Neuronal stem cell (in vitro differentiated cells): Measurements from ENCODE around the gene AIDA.

Experiments used
- DNase-seq: peaks from one replicate; pipeline ENCODE4 v3.0.0-alpha.2; 2013; ENCODE audit warnings: low spot score
- H2AFZ ChIP-seq: one replicate; pipeline ENCODE4 v1.6.1; 2013; ENCODE audit warnings: mild to moderate bottlenecking, low read length, inconsistent platforms
- H2AK5ac ChIP-seq: 2 replicates; pipeline ENCODE4 v1.6.1; 2013; ENCODE audit warnings: low read depth, mild to moderate bottlenecking, inconsistent platforms, low read length, moderate library complexity, mixed read lengths
- H2BK120ac ChIP-seq: 2 replicates; pipeline ENCODE4 v1.6.1; 2013; ENCODE audit warnings: low read depth, mild to moderate bottlenecking, inconsistent platforms, low read length, moderate library complexity, mixed read lengths
- H2BK12ac ChIP-seq: one replicate; pipeline ENCODE4 v1.6.1; 2013; ENCODE audit warnings: low read length, inconsistent platforms
- H2BK15ac ChIP-seq: 2 replicates; pipeline ENCODE4 v1.6.1; 2013; ENCODE audit warnings: mild to moderate bottlenecking, low read length, inconsistent platforms, mixed read lengths
- H2BK5ac ChIP-seq: one replicate; pipeline ENCODE4 v1.6.1; 2013; ENCODE audit warnings: inconsistent platforms, mild to moderate bottlenecking, low read length, moderate library complexity
- H3K14ac ChIP-seq: one replicate; pipeline ENCODE4 v1.6.1; 2013; ENCODE audit warnings: low read length, inconsistent platforms
- H3K18ac ChIP-seq: 2 replicates; pipeline ENCODE4 v1.6.1; 2013; ENCODE audit warnings: low read length, inconsistent platforms
- H3K23ac ChIP-seq: 2 replicates; pipeline ENCODE4 v1.6.1; 2013; ENCODE audit warnings: low read depth, mild to moderate bottlenecking, mixed read lengths, low read length, inconsistent platforms; ENCODE audit not compliant: poor library complexity
- H3K27ac ChIP-seq: replicated peaks from 3 replicates; pipeline ENCODE4 v1.5.1; 2013; ENCODE audit warnings: low read length, inconsistent platforms
- H3K27me3 ChIP-seq, 3 experiments: 2 replicates each; pipeline ENCODE4 v1.6.1; 2013; ENCODE audit warnings: low read length in 3 of 3, mild to moderate bottlenecking in 2 of 3, inconsistent platforms in 1 of 3, low read depth in 1 of 3, mixed read lengths in 1 of 3, moderate library complexity in 1 of 3; ENCODE audit not compliant: control insufficient read depth in 3 of 3, insufficient read depth in 3 of 3
- H3K36me3 ChIP-seq, 2 donors: replicated peaks in 1 of 2; 2 replicates each; pipeline ENCODE4 v1.6.1; 2013; ENCODE audit warnings: low read length in 2 of 2; ENCODE audit not compliant: control insufficient read depth in 2 of 2, insufficient read depth in 2 of 2
- H3K4ac ChIP-seq: 2 replicates; pipeline ENCODE4 v1.6.1; 2013; ENCODE audit warnings: inconsistent platforms, mild to moderate bottlenecking, low read length, moderate library complexity
- H3K4me1 ChIP-seq, 2 donors: 1 replicate in 1 of 2; 2 replicates in 1 of 2; pipeline ENCODE4 v1.6.1; 2013; ENCODE audit warnings: low read length in 2 of 2, low read depth in 1 of 2; ENCODE audit not compliant: control insufficient read depth in 2 of 2, insufficient read depth in 1 of 2
- H3K4me2 ChIP-seq: one replicate; pipeline ENCODE4 v1.6.1; 2013; ENCODE audit warnings: mild to moderate bottlenecking, low read length, inconsistent platforms; ENCODE audit not compliant: insufficient read depth, poor library complexity, severe bottlenecking
- H3K4me3 ChIP-seq, 2 donors: 2 replicates each; pipeline ENCODE4 v1.5.1; 2013; ENCODE audit warnings: low read length in 2 of 2, mild to moderate bottlenecking in 2 of 2, inconsistent platforms in 1 of 2, moderate library complexity in 1 of 2
- H3K79me1 ChIP-seq: one replicate; pipeline ENCODE4 v1.6.1; 2013; ENCODE audit warnings: low read depth, mild to moderate bottlenecking, inconsistent platforms, low read length, moderate library complexity
- H3K9ac ChIP-seq: one replicate; pipeline ENCODE4 v1.6.1; 2013; ENCODE audit warnings: mild to moderate bottlenecking, low read depth, low read length, inconsistent platforms; ENCODE audit not compliant: poor library complexity
- H3K9me3 ChIP-seq, 2 donors: replicated peaks in 1 of 2; 2 replicates each; pipeline versions ENCODE3 to v1.6.1; 2013; ENCODE audit warnings: low read length in 2 of 2, mild to moderate bottlenecking in 2 of 2, inconsistent platforms in 1 of 2, low read depth in 1 of 2, mixed read lengths in 1 of 2, moderate library complexity in 1 of 2; ENCODE audit not compliant: control insufficient read depth in 2 of 2, insufficient read depth in 1 of 2
- H4K8ac ChIP-seq: one replicate; pipeline ENCODE4 v1.6.1; 2013; ENCODE audit warnings: low read depth, mild to moderate bottlenecking, inconsistent platforms, low read length, moderate library complexity
- H4K91ac ChIP-seq: one replicate; pipeline ENCODE4 v1.6.1; 2013; ENCODE audit warnings: low read length, low read depth, mild to moderate bottlenecking, inconsistent platforms; ENCODE audit not compliant: poor library complexity
- WGBS, 2 donors: extraction: QIAGEN DNeasy Blood & Tissue Kit; methylation state at CpG; one replicate each; pipeline ENCODE4 v1.1.7; 2013; ENCODE audit warnings: missing lambda C conversion rate in 2 of 2, mixed read lengths in 1 of 2; ENCODE audit not compliant: insufficient read length in 2 of 2, insufficient replicate concordance in 1 of 2; ENCODE audit errors: extremely low coverage in 2 of 2; 5-methylcytosine and 5-hydroxymethylcytosine counted together

The AIDA gene

GRCh38 chr1:222652676-222653075, 59.6 kb downstream of the AIDA start:
- DNase-seq: no peak
- Histone ChIP-seq H3K14ac (no peak overlapping the region), H4K91ac (no peak overlapping the region), H3K4me3 (no peak overlapping the region), H3K4ac (no peak overlapping the region), H3K23ac (no peak overlapping the region), H2BK120ac (no peak overlapping the region), H2BK15ac (no peak overlapping the region), H3K27ac (no peak overlapping the region), H3K27me3 (peaks cover 0 to 2% (median 0%) of the 10 kb centered on the region in 3 experiments), H3K36me3 (peaks cover 19 to 98% of the 10 kb centered on the region in 2 donors), H3K4me2 (no peak overlapping the region), H2AK5ac (no peak overlapping the region), H4K8ac (no peak overlapping the region), H3K18ac (no peak overlapping the region), H2BK12ac (no peak overlapping the region), H3K79me1 (peaks cover 2% of the 10 kb centered on the region), H2AFZ (no peak overlapping the region), H3K9ac (no peak overlapping the region), H3K9me3 (no peaks in the 10 kb centered on the region), H3K4me1 (no peaks in the 10 kb centered on the region), H2BK5ac (no peak overlapping the region)
- no CpG with 5 or more reads among the region's 1 CpG for WGBS, 2 donors

GRCh38 chr1:222644636-222644980, 67.7 kb downstream of the AIDA start:
- Histone ChIP-seq H3K4me1 (peaks cover 1 to 3% of the 10 kb centered on the region in 2 donors), H3K79me1 (no peaks in the 10 kb centered on the region), H3K23ac (no peak overlapping the region), H3K36me3 (peaks cover 4 to 52% of the 10 kb centered on the region in 2 donors), H3K4me2 (peak overlapping the region; percentile 84), H3K18ac (peak overlapping the region; percentile 34), H3K27me3 (no peaks in the 10 kb centered on the region), H3K9ac (peak overlapping the region; percentile 73), H4K91ac (no peak overlapping the region), H2BK5ac (no peak overlapping the region), H2BK15ac (no peak overlapping the region), H3K4ac (no peak overlapping the region), H2BK12ac (no peak overlapping the region), H3K4me3 (peak overlapping the region; percentile 81 to 82), H3K27ac (no peak overlapping the region), H3K14ac (no peak overlapping the region), H2AFZ (peak overlapping the region; percentile 93), H3K9me3 (no peaks in the 10 kb centered on the region), H2BK120ac (no peak overlapping the region), H4K8ac (no peak overlapping the region), H2AK5ac (no peak overlapping the region)
- DNase-seq: no peak
- WGBS, 2 donors: no CpG with 5 or more reads among the region's 5 CpGs

GRCh38 chr1:222643938-222644635, 68.2 kb downstream of the AIDA start:
- Histone ChIP-seq H2AFZ (peak overlapping the region; percentile 93), H3K14ac (no peak overlapping the region), H2BK12ac (no peak overlapping the region), H3K9ac (peak overlapping the region; percentile 90), H2BK15ac (no peak overlapping the region), H3K4me3 (peak overlapping the region; percentile 81 to 82), H3K79me1 (no peaks in the 10 kb centered on the region), H3K4me1 (peaks cover 1 to 3% of the 10 kb centered on the region in 2 donors), H3K27me3 (no peaks in the 10 kb centered on the region), H3K18ac (peak overlapping the region; percentile 81), H4K91ac (no peak overlapping the region), H4K8ac (no peak overlapping the region), H3K27ac (peak overlapping the region; percentile 86), H2BK120ac (no peak overlapping the region), H2BK5ac (no peak overlapping the region), H3K9me3 (no peaks in the 10 kb centered on the region), H3K23ac (no peak overlapping the region), H3K36me3 (peaks cover 3 to 52% of the 10 kb centered on the region in 2 donors), H2AK5ac (no peak overlapping the region), H3K4ac (no peak overlapping the region), H3K4me2 (peak overlapping the region; percentile 84)
- peak; percentile 95 for DNase-seq
- no CpG with 5 or more reads among the region's 42 CpGs for WGBS, 2 donors

- no peak overlapping the region for H3K4ac ChIP-seq
- peak overlapping the region; percentile 93 for H2AFZ ChIP-seq
- H4K91ac ChIP-seq: no peak overlapping the region
- DNase-seq: no peak
- no peaks in the 10 kb centered on the region for H3K9me3 ChIP-seq
- H3K79me1 ChIP-seq: no peaks in the 10 kb centered on the region
- H3K36me3 ChIP-seq: peaks cover 3 to 52% of the 10 kb centered on the region in 2 donors
- H3K4me2 ChIP-seq: peak overlapping the region; percentile 73
- H3K23ac ChIP-seq: no peak overlapping the region
- H3K9ac ChIP-seq: peak overlapping the region; percentile 90
- WGBS, 2 donors: no CpG with 5 or more reads among the region's 10 CpGs
- no peak overlapping the region for H3K14ac ChIP-seq
- H3K4me1 ChIP-seq: peaks cover 1 to 3% of the 10 kb centered on the region in 2 donors
- no peak overlapping the region for H4K8ac ChIP-seq
- H2BK120ac ChIP-seq: no peak overlapping the region
- no peak overlapping the region for H2BK12ac ChIP-seq
- H3K18ac ChIP-seq: peak overlapping the region; percentile 81
- H2AK5ac ChIP-seq: no peak overlapping the region
- H3K4me3 ChIP-seq: peak overlapping the region; percentile 81 to 82
- H2BK15ac ChIP-seq: no peak overlapping the region
- peak overlapping the region; percentile 86 for H3K27ac ChIP-seq
- H3K27me3 ChIP-seq: no peaks in the 10 kb centered on the region
- no peak overlapping the region for H2BK5ac ChIP-seq
These were observed 68.7 kb downstream of the AIDA start for GRCh38 chr1:222643606-222643937.
